ENCODE measurements around the gene AFG3L2.
"Not testable (repeated sequence)": the region's sequence is repeated elsewhere in the genome, so short reads cannot be mapped to it uniquely, and the experiment has no call there.

AFG3L2 gene

DNA sequence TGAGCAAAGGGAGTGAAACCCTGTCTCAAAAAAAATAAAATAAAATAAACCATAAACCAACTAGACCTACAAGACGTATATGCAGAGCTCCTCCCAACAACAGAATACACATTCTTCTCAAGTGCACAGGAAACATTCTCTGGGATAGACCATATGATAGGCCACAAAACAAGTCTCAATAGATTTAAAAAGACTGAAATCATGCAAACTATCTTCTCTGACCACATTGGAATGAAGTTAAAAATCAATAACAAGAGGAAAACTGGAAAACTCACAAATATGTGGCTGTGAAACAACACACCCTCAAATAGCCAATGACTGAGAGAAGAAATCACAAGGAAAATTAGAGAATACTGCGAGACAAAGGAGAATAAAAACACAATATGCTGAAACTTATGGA is 7.2 kb upstream of the AFG3L2 start:
- H3K4me1 ChIP-seq (ENCODE audit: low read length) = no peaks in the 10 kb centered on the region
- H3K27me3 ChIP-seq (ENCODE audit: low read depth, low read length) = no peaks in the 10 kb centered on the region
- H3K27ac ChIP-seq (ENCODE audit: low read length) = no peak overlapping the region
- H3K79me2 ChIP-seq (ENCODE audit: low read length) = no peaks in the 10 kb centered on the region
- H3K9me3 ChIP-seq (ENCODE audit: insufficient read depth, low read length) = no peaks in the 10 kb centered on the region
- no peak overlapping the region for H3K4me2 ChIP-seq (ENCODE audit: low read length)
- TF ChIP-seq, protein P1, sequence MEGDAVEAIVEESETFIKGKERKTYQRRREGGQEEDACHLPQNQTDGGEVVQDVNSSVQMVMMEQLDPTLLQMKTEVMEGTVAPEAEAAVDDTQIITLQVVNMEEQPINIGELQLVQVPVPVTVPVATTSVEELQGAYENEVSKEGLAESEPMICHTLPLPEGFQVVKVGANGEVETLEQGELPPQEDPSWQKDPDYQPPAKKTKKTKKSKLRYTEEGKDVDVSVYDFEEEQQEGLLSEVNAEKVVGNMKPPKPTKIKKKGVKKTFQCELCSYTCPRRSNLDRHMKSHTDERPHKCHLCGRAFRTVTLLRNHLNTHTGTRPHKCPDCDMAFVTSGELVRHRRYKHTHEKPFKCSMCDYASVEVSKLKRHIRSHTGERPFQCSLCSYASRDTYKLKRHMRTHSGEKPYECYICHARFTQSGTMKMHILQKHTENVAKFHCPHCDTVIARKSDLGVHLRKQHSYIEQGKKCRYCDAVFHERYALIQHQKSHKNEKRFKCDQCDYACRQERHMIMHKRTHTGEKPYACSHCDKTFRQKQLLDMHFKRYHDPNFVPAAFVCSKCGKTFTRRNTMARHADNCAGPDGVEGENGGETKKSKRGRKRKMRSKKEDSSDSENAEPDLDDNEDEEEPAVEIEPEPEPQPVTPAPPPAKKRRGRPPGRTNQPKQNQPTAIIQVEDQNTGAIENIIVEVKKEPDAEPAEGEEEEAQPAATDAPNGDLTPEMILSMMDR (IDR thresholded peaks at IDR 0.05; ENCODE audit: low read depth, low read length) = no peak
- no peak for TF ChIP-seq EZH2phosphoT487 (IDR thresholded peaks at IDR 0.05; ENCODE audit: low read depth)
- H4K20me1 ChIP-seq (ENCODE audit: insufficient read depth, low read length) = no peaks in the 10 kb centered on the region
- H2AFZ ChIP-seq (ENCODE audit: low read depth, low read length) = no peak overlapping the region
- no peaks in the 10 kb centered on the region for H3K36me3 ChIP-seq (replicated peaks; ENCODE audit: low read depth, low read length)
- no peak overlapping the region for H3K4me3 ChIP-seq (ENCODE audit: low read length)
- H3K9ac ChIP-seq (ENCODE audit: low read length) = no peak overlapping the region

DNA sequence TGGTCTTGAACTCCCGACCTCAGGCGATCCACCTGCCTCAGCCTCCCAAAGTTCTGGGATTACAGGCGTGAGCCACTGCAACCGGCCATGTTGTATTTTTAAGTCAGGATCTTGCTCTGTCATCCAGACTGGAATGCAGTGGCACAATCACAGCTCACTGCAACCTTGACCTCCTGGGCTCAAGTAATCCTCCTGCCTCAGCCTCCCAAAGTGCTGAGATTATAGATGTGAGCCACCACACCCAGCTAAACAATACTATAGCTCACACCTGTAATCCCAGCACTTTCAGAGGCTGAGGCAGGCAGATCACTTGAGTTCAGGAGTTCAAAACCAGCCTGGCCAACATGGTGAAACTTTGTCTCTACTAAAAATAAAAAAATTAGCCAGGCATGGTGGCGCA is 6.7 kb upstream of the AFG3L2 start:
- not testable (repeated sequence) for H4K20me1 ChIP-seq (ENCODE audit: insufficient read depth, low read length); H3K9me3 ChIP-seq (ENCODE audit: insufficient read depth, low read length); H3K4me1 ChIP-seq (ENCODE audit: low read length); H2AFZ ChIP-seq (ENCODE audit: low read depth, low read length); H3K27ac ChIP-seq (ENCODE audit: low read length); H3K79me2 ChIP-seq (ENCODE audit: low read length); H3K4me3 ChIP-seq (ENCODE audit: low read length); H3K9ac ChIP-seq (ENCODE audit: low read length); H3K36me3 ChIP-seq (replicated peaks; ENCODE audit: low read depth, low read length); H3K4me2 ChIP-seq (ENCODE audit: low read length); H3K27me3 ChIP-seq (ENCODE audit: low read depth, low read length)

DNA sequence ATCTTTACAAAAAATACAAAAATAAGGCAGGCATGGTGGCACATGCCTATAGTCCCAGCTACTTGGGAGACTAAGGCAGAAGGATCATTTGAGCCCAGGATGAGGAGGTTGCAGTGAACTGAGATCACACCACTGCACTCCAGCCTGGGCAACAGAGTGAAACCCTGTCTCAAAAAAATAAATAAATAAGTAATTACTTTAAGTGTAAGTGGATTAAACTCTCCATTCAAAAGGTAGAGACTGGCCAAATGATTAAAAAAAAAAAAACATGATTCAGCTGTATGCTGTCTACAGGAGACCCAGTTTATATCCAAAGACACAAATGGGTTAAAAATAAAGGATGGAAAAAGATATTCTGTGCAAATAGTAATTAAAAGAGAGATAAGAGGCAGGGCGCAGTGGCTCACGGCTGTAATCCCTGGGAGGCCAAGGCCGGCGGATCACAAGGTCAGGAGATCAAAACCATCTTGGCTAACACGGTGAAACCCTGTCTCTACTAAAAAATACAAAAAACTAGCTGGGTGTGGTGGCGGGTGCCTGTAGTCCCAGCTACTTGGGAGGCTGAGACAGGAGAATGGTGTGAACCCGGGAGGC is 5.3 kb upstream of the AFG3L2 start:
- not testable (repeated sequence) for H3K4me1 ChIP-seq (ENCODE audit: low read length); H3K9me3 ChIP-seq (ENCODE audit: insufficient read depth, low read length); H3K27me3 ChIP-seq (ENCODE audit: low read depth, low read length); H3K9ac ChIP-seq (ENCODE audit: low read length); H3K27ac ChIP-seq (ENCODE audit: low read length); H2AFZ ChIP-seq (ENCODE audit: low read depth, low read length); H3K79me2 ChIP-seq (ENCODE audit: low read length); H3K36me3 ChIP-seq (replicated peaks; ENCODE audit: low read depth, low read length); H4K20me1 ChIP-seq (ENCODE audit: insufficient read depth, low read length); H3K4me2 ChIP-seq (ENCODE audit: low read length); H3K4me3 ChIP-seq (ENCODE audit: low read length)

DNA sequence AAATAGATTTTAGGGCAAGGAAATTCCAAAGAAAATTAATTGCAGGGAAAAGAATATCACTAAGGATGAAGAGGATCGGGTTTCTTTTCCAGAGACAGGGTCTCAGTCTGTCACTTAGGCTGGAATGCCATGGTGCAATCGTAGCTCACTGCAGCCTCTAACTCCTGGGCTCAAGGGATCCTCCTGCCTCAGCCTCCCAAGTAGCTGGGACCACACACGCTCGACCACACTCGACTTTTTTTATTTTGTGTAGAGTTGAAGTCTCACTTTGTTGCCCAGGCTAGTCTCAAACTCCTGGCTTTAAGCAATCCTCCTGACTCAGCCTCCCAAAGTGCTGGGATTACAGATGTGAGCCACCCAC is 1.2 kb upstream of the AFG3L2 start:
- Histone ChIP-seq H3K4me1 (ENCODE audit: low read length) (peaks cover 12% of the 10 kb centered on the region; the same call in 1 of the 2 replicates), H4K20me1 (ENCODE audit: insufficient read depth, low read length) (peaks cover 20% of the 10 kb centered on the region), H3K36me3 (replicated peaks; ENCODE audit: low read depth, low read length) (peaks cover 14% of the 10 kb centered on the region), H3K79me2 (ENCODE audit: low read length) (peaks cover 37% of the 10 kb centered on the region), H3K9ac (ENCODE audit: low read length) (peak overlapping the region; percentile 70; the same call in 1 of the 2 replicates), H3K4me3 (ENCODE audit: low read length) (peak overlapping the region; percentile 83), H3K4me2 (ENCODE audit: low read length) (peak overlapping the region; percentile 70)
- not testable (repeated sequence) for H3K27ac ChIP-seq (ENCODE audit: low read length); H2AFZ ChIP-seq (ENCODE audit: low read depth, low read length); H3K27me3 ChIP-seq (ENCODE audit: low read depth, low read length); H3K9me3 ChIP-seq (ENCODE audit: insufficient read depth, low read length)

DNA sequence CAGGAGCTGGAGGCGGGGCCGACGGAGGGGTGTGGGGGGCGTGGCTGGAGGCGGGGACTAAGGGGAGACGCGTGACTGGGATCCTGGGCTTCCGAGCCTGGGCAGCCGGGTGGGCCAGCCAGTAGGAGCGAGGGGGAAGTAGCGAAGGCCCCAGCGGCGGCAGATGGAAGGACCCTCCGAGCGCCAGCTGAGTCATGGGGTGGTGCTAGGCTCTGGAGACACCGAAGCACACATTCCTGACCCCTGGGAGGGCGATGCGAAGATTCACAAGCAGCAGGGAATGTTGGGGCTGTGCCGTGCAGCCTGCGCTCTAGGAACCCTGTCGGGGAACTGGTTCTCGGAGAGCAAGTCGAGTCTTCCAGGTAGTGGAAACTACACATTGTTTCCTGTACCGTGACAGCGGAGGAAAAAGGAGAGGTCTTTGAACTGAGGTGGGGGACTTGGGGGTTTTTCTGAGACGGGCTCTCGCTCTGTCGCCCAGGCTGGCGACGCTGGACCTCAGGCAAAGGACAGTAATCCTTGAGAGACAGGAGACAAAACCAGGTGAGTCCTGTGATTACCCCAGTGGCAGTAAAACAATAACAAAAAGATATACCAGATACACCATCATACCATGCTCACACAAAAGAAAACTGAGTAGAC is 650 bp upstream of the AFG3L2 start:
- peaks cover 18% of the 10 kb centered on the region for H3K36me3 ChIP-seq (replicated peaks; ENCODE audit: low read depth, low read length)
- peak overlapping the region; percentile 70 for H3K9ac ChIP-seq (ENCODE audit: low read length)
- H2AFZ ChIP-seq (ENCODE audit: low read depth, low read length) = peak overlapping the region; percentile 71; the same call in 1 of the 2 replicates
- H3K79me2 ChIP-seq (ENCODE audit: low read length) = peaks cover 42% of the 10 kb centered on the region
- H3K4me2 ChIP-seq (ENCODE audit: low read length) = peak overlapping the region; percentile 70
- TF ChIP-seq, protein P1 (IDR thresholded peaks at IDR 0.05; ENCODE audit: low read depth, low read length) = no peak
- TF ChIP-seq EZH2phosphoT487 (IDR thresholded peaks at IDR 0.05; ENCODE audit: low read depth) = no peak
- peaks cover 12% of the 10 kb centered on the region; the same call in 1 of the 2 replicates for H3K4me1 ChIP-seq (ENCODE audit: low read length)
- H3K4me3 ChIP-seq (ENCODE audit: low read length) = peak overlapping the region; percentile 83
- H3K9me3 ChIP-seq (ENCODE audit: insufficient read depth, low read length) = no peaks in the 10 kb centered on the region
- no peaks in the 10 kb centered on the region for H3K27me3 ChIP-seq (ENCODE audit: low read depth, low read length)
- peaks cover 23% of the 10 kb centered on the region for H4K20me1 ChIP-seq (ENCODE audit: insufficient read depth, low read length)
- no peak overlapping the region for H3K27ac ChIP-seq (ENCODE audit: low read length)
